ENCODE results near the gene SFXN4. TPM values are rescaled to one million over a fixed set of nuclear protein-coding genes. Genes with fewer than 3 reads are reported as not detected.

SFXN4 gene
- total and polyA plus RNA-seq, 2 of the 4 experiments (the other 2 are of a cell fraction) = 12.0 to 12.5 TPM

GRCh38 chr10:119118231-119118630, 47.3 kb downstream of the SFXN4 start:
- Histone ChIP-seq H3K9me1 (ENCODE audit: insufficient read depth, low read length) (peaks cover 4% of the 10 kb centered on the region; the same call in 1 of the 2 replicates), H2AFZ (replicated peaks; ENCODE audit: low read length, poor library complexity) (no peak overlapping the region), H3K9me3 (ENCODE audit: control insufficient read depth, insufficient read depth, low read length) (no peaks in the 10 kb centered on the region), H3K56ac (ENCODE audit: extremely low read depth, insufficient read depth, low read length) (no peak overlapping the region), H3K4me1 (ENCODE audit: control insufficient read depth, insufficient read depth, low read length) (peaks cover 9% of the 10 kb centered on the region), H3K4me3 (ENCODE audit: insufficient read depth, low read depth, low read length) (no peak overlapping the region), H3K9ac (ENCODE audit: low read depth, low read length) (no peak overlapping the region), H3K4me2 (ENCODE audit: low read depth, low read length) (no peak overlapping the region), H4K91ac (ENCODE audit: insufficient read depth, low read depth, low read length) (no peak overlapping the region), H4K5ac (ENCODE audit: low read depth, low read length) (no peak overlapping the region), H4K8ac (ENCODE audit: low read depth in 2 of 2, low read length in 2 of 2) (no peak overlapping the region), H2BK20ac (ENCODE audit: low read depth, low read length) (no peak overlapping the region), H3K18ac (ENCODE audit: low read depth, low read length) (no peak overlapping the region), H3K23ac (ENCODE audit: low read depth, low read length) (no peak overlapping the region), H2BK5ac (ENCODE audit: low read depth, low read length, poor library complexity, severe bottlenecking) (peak overlapping the region; percentile 4), H2AK9ac (replicated peaks; ENCODE audit: low read depth, low read length, poor library complexity) (no peak overlapping the region), H3K14ac (replicated peaks; ENCODE audit: low read depth, low read length) (no peak overlapping the region), H3K27me3 (ENCODE audit: control insufficient read depth, insufficient read depth, low read length) (no peaks in the 10 kb centered on the region), H3K4ac (ENCODE audit: low read depth, low read length) (no peak overlapping the region), H2AK5ac (ENCODE audit: low read depth, low read length) (0 out of 2 replicates have a peak overlapping the region, but pooled peaks have one; percentile 38), H3K36me3 (ENCODE audit: control insufficient read depth, insufficient read depth, low read length) (peaks cover 47% of the 10 kb centered on the region), H2BK120ac (ENCODE audit: low read depth, low read length) (no peak overlapping the region; the same call in 1 of the 2 replicates), H2BK15ac (ENCODE audit: low read depth, low read length) (no peak overlapping the region), H4K20me1 (ENCODE audit: insufficient read depth, low read length) (peaks cover 8% of the 10 kb centered on the region), H3K79me1 (ENCODE audit: low read depth in 1 of 2, low read length in 2 of 2) (peaks cover 6 to 33% of the 10 kb centered on the region in 2 experiments; a peak in 3 of 4 replicates), H3K27ac (ENCODE audit: insufficient read depth, low read length) (no peak overlapping the region)
- BruUV-seq (replicated peaks) = no TSS peak
- ATAC-seq (ENCODE audit: low read depth) = no peak
- TF ChIP-seq BHLHE40 (IDR thresholded peaks at IDR 0.05; ENCODE audit: low read depth, low read length) (no peak), FOS (IDR thresholded peaks at IDR 0.05; ENCODE audit: low read depth, low read length) (no peak), SMC3 (IDR thresholded peaks at IDR 0.05; ENCODE audit: low read depth, low read length) (no peak), CEBPB (IDR thresholded peaks at IDR 0.05; ENCODE audit: low read depth, low read length) (no peak), RCOR1 (IDR thresholded peaks at IDR 0.05; ENCODE audit: insufficient replicate concordance, low read length) (no peak), CHD1 (IDR thresholded peaks at IDR 0.05; ENCODE audit: low read depth, low read length) (no peak), ELK1 (IDR thresholded peaks at IDR 0.05; ENCODE audit: borderline replicate concordance, low read depth, low read length) (no peak)
- no peak for DNase-seq
- ChIA-PET CTCF (no interaction called here), POLR2A (ENCODE audit: unreplicated experiment) (no interaction called here)
- dilution Hi-C loops (cut with HindIII; ENCODE audit: low sequenced_read_pairs, unreplicated experiment) (no loop called here), intact Hi-C loops (cut with micrococcal nuclease) (no loop called here), in situ Hi-C loops (cut with MboI; ENCODE audit: low sequenced_read_pairs) (no loop called here)
- WGBS, 2 experiments (ENCODE audit: extremely low coverage in 2 of 2, insufficient read length in 1 of 2) = 93% methylated on average over 2 of the region's 5 CpGs; no CpG with 5 or more reads in 1 of the 2 experiments

Data from IMR-90 (cell line).